NCI-H1436 treated with DMSO at 0.1 percent for 48 hours (cell line): ENCODE results near the gene CNKSR2.

Experiments used
- DNase-seq: peaks from one replicate; lab custom pipeline; 2025; lab: John Stamatoyannopoulos, UW

The CNKSR2 gene

DNA sequence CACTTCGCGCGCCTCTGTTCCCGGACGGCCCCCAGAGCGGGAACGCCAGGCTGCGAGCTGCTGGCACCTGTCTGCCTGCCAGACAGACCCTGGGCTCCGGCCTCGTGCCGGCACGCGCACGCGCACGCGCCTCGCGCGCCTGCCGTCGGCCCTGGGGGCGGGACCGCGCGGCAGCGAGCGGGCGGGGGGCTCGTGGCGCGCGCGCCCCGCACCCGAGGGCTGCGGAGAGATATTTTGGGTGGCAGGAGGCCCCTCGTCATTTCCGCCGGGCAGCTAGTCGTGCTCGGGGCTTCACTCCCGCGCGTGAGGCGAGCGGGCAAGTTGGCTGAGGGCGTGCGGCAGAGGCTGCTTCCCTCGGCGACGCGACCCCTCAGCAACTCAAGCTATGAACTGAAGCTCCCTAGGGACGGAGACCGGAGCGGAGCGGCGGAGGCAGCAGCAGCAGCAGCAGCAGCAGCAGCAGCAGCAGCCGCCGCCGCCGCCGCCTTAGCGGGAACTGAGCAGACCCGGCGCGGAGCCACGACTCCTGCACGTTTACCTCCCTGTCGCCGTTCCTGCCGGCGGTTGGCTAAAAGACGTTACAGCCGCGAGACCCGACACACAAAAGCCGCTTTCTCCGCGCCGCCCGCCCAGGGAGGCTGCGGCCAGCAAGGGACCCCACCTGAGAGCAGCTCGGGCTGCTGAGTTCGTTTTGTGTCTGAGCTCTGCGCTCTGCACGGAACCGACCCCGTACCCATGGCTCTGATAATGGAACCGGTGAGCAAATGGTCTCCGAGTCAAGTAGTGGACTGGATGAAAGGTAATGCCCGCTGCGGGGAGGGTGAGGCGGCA, at the start of gene CNKSR2:
TSS of gene CNKSR2 (plus strand) at position 256 of the 831 bp plus-strand sequence. CDS start at position 736, 480 bp downstream.
- peak; percentile 14 for DNase-seq

DNA sequence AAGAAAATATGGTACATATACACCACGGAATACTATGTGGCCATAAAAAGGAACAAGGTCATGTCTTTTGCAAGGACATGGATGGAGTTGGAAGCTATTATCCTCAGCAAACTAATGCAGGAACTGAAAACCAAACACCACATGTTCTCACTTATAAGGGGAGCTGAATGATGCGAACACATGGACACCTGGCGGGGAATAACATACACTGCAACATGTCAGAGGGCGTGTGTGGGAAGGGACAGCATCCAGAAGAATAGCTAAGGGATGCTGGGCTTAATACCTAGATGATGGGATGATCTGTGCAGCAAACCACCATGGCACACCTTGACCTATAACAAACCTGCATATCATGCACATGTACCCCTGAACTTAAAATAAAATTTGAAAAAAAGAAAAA, 19.5 kb upstream of the CNKSR2 start:
- DNase-seq = no peak

DNA sequence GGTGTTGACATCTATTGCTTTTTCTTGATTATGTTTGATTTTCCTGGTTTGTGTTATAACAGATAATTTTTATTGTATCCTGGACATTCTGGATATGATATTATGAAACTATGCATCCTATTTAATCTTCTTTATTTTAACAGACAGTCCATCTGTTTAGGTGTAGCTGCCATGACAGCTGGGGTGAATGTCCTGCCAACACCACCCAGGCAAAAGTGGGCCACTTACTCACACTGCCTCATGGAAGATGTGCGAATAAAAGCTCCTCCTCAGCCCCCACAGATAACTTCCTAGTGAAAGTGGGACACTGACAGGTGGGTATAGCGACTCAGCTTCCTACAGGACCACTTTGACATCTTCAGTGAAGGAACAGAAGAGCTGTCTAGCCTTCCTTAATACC, 18.4 kb upstream of the CNKSR2 start:
- DNase-seq = no peak

DNA sequence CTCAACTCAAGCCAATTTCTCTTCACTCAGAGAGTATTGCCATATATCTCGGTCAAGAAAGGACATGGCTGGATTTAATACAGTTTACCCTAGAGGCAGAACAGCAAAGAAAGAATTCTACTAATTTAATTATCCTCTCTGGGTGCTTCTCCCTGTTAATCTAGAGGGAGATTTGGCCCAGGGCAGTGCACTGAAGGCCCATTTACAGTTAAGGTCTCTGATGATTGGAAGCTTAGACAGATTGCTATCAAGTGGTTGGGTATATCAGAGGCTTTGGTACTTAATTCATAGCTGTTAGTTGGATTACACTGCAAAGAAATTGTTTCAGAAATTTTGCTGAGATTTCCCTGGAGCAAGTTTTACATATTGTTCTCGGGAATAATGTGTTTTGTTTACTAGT, 4.6 kb upstream of the CNKSR2 start:
- DNase-seq = no peak

DNA sequence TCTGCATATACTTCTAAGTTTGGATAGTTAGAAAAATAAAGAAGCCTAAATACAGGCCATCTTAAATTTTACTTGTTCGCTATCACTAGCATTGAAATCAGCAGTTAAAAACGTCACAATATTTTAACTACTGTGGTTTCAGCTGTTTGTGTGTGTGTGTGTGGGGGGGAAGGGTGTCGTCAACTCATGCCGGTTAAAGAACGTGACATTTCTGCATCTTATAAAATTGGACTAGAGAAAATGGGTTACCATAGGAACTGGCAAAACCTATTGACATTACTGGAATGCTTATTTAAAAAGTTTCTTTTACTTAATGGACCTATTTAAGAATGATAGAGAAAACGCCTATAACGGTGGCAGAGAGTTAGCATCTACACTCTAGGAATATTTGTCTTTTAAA, 1.2 kb upstream of the CNKSR2 start:
- DNase-seq = no peak

DNA sequence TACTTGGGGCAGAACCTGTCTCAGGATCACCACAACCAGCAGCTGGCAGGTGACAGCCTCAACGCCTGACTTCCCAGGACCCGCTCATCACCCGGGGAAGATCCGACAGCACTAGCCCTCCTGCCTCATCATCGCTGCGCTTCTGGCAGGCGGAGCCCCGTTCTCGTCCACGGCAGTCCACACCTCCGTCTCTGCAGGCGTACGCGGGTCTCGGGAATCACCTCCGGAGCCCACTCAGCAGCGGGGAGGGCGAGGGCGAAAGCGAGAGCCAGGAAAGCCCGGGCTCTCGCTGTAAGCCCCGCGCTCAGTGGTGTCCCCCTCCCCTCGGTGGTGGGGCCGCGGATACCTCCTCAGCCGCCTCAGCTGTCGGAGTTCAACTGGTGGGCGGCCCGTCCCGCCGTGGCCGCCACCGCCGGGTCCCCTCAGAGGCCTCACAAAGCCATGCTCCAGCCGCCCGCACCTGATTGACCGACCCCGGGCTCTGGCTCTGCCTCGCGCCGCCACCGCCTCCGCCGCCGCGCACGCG, 518 bp upstream of the CNKSR2 start:
- no peak for DNase-seq

DNA sequence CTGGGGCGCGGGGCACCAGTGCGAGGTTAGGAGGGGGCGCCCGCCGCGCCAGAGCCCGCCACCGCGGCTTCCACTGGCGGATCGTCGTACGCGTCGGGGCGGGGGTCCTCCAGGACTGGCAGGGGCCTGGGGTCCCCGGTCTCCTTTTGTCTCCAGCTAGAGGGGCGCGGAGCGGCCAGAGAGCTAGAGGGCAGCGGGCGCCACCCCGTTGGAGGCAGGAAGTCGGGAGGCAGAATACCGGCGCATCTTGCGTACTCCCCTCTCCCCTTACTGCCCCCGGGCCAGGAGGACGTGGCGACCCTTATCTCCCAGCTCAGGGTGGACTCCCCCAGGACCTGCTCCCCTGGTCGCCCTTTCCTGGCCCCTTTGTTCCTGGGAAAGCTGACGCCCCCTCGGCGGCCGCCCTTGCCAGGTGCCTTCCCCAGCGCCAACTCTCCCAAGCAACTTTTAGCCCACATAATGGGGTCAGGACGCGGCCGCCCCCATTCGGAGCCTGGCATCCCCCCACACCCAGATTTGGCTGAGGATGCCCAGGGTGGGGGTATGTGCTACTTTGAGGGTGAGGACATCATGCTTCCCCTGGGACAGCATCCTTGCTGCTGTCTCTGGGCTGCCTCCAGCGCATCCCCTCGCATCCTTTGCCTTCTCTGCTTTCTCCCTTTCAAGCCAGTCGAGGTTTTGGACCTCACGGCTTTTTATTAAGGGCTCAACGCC, 933 bp downstream of the CNKSR2 start:
- DNase-seq = no peak

DNA sequence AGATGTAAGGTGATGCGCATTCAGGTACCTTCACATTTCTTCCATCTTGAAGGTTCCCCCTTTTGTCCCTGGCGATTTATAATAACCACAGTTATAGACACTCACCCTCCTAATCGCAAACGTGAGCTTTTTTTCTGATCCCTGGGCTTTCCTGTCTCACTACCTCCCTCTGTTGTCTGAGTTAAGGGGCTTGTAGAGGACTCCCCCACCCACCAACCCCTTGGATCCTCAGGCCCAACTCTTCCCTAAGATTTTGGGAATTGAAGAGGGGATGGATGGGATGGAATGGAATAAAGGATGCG, 1.4 kb downstream of the CNKSR2 start:
- DNase-seq = no peak

DNA sequence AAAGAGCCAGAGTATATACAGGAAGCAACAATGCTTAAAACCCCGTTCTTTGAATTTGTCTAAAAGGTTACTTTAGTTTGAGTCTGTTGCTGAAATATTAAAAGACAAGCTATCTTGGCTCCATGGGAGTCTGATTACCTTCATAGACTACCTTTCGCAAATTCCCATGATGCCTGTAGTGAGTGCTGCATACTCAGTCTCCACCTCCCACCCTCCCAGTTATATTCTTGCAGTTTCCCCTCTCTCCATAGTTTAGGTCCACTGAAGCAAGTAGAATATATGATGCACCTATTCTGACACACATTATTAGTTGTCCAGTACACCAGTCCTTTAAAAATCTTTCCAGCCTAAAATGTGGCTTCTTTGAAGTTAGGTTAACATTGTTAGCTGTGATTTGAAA, 2.4 kb downstream of the CNKSR2 start:
- no peak for DNase-seq

DNA sequence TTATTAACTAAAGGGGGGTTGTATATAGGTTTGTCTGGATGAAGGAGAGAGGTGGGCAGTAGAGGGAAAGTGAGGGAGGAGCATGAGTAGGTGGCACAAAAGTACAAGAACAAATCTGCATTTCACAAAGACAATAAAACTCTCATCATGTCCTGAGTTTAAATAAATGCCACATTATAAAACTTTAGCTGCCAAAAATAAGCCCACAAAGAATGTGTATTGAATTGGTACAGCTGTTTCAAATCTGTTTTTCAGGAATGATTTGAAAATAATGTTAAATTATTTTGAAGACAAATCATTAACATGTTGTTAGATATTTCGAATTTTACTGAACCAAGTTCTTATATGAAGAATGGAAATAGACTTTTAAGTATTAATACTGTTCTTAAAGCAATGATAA, 5.8 kb downstream of the CNKSR2 start:
- DNase-seq = no peak

DNA sequence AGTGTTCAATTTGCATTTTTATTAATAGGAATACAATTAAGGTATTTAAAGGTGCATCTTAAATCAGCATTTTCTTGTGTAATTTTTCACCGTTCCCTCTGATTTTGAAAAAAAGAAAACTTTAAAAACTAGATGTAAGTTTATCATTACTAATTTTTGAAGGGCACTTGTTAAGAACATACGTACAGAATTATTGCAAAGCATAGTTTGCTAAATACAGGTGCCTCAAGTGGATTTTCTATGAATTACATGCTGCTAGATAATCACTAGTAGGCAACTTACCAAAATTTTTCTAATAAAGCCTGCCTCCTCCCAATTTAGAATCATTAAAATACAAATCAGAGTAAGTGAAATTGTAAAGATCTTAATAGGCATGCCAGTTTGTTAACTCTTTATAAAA, 8.5 kb downstream of the CNKSR2 start:
- no peak for DNase-seq

DNA sequence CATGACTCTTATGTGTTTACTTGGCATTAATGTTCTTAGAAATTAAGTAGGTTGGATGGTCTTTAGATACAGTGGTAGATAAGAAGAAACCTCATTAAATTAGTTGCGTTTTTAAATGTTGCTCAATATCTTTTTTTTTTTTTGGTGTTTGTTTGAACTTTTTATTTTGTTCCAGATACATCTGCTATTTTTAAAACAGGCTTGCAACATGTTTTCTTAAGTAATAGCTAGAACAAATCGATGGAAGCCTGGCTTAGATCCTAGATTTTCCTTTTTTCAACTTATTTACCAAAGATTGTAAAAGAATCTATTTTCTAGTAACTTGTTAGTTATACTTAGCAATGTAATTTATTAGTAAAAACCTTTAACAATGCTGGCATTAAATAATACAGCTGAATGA, 9.3 kb downstream of the CNKSR2 start:
- DNase-seq = no peak

DNA sequence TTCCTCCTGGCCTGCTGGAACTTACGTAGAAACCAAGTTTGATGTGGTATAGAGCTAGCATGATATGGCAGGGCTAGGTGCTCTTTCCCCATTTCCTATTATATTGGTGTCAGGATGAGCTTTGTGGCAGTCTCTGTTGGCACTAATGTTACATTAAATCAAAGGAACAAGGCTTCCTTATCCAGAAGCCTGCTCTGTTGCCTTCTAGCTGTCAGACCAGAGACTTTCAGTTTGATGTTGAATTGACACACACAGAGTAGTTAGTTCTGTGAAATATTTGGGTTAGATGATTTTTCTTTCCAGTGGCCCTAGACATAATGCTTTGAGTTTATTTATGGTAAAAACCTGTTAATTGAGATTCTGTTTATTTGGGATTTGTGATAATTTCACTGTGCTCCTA, 10.0 kb downstream of the CNKSR2 start:
- no peak for DNase-seq

DNA sequence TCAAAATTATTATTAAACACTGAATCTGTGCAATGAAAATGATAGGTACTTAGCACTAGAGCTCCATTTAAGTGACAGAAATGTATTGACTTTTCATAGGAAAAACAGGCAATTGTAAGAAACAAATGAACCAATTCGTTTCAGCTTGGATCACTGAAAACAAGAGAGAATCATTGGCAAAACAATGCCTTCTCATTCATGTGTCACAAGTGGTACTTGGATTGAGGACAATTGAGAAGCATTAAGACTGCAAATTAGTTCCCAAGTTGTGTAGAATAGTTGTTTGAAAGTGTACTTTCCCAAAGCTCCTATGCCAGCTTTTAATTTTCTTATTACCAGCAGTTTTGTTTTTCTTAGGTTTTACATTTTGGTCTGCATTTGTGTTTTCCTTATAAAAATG, 20.6 kb downstream of the CNKSR2 start:
- no peak for DNase-seq

DNA sequence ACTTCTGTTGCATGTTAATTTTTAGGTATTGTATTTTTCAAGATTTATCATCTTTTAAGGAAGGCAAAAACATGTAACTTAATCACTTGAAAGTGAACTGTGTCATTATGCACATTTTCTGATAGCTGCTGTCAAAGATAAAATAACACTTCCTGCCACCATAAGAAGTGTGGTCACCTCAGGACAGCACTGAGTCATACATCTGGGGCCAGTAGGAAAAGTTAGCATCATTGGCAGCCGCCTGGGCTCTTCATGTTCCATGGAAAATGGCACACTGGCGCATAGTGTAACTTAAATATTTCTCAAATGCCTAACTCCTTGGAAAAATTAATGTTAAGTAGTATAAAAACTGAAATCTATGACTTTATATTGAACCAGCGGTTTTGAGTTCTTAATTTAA, 24.2 kb downstream of the CNKSR2 start:
- no peak for DNase-seq

DNA sequence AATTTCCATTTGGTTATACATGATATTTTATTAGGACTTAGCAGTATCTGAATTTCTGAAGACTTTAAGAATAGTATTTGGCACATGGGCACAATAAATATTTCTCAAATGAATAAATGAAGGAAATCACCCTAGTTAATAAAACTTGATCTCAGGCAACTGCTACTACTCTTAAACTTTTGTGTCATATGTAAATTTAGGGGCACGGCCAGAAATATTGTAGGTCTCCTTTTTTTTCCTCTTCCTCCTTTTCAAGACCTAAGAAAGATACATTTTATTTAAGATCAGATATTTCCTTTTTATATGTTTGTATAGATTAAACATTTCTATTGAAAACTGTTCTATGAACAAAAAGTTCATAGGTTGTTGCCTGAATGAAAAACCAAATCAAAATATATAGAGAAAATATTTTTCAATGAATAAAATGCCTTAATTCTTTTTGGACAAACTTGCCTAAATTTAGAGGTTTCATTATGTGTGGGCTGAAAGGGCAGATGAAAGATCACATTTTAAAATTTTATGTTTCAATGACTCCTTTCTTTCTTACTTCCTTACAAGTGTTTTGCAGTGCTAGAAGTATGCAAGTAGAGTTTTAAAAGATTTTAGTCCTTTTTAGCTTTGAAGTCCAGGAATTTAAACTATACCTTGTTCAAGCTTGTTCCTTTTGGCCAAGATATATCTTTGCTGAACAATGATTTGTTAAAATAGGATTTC, 26.3 kb downstream of the CNKSR2 start:
- DNase-seq = no peak

DNA sequence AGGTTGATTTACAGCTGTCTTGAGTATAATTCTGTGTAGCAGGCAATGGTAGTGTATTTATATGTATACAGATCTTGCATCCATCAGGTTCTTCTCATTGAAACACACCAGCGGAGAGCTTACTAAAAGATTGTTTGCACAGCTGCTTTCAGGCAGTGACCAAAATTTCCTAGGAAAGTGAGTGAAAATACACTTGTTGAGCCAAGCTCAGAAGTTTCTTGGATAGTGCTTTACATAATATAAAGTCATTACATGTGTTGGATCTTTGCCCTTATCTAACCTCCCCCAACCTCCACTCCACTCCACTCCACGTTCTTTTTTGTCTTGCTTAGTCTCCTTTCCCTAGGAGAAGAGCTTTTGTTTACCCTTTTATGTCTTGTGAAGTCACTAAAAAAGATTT, 34.1 kb downstream of the CNKSR2 start:
- DNase-seq = no peak

DNA sequence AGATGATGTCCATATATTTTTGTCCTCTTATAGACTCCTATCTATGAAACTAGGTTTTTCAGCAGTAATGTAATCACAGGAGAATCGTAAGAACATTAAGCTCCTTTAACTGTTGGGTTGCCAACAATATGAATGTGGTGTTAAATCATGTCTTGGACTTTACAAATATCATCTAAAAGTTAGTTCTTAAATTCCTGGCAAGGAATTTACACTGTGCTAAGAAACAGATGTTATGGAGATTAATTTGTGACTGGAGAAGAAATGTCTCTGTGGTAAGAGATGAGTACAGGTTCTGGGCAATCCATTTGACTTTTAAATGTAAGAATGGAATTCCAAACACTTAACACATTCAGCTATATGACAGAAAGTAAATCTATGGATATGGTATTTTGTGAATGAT, 34.6 kb downstream of the CNKSR2 start:
- DNase-seq = no peak

DNA sequence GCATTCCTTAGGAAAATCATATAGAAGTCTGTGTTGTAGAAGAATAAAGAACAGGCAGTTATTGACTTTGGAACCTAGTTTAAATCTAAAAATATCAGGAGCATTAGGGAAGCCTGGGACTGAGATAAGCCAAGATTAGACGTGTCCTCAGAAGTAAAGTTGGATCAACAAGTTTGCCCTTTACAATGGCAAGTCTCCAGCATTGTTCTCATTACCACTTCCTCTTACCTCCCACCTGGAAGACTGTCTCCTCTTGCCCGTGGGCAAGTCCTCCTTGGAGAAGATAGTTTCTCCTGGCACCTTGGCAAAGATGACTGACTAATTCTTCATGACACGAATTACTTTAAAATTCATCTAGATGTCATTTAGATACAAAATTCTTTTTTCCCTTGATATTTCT, 37.8 kb downstream of the CNKSR2 start:
- no peak for DNase-seq

DNA sequence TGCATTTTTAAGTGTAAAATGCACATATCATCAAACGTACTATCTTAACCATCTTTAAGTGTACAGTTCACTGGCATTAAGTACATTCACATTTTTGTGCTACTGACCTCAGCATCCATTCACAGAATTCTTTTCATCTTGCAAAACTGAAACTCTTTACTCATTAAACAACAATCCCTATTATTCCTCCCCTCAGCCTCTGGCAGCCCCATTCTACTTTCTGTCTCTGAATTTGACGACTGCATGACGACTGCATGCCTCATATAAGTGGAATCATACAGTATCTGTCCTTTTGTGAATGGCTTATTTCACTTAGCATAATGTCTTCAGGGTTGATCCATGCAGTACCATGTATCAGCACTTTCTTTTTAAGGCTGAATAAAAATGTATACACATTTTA, 38.7 kb downstream of the CNKSR2 start:
- no peak for DNase-seq

DNA sequence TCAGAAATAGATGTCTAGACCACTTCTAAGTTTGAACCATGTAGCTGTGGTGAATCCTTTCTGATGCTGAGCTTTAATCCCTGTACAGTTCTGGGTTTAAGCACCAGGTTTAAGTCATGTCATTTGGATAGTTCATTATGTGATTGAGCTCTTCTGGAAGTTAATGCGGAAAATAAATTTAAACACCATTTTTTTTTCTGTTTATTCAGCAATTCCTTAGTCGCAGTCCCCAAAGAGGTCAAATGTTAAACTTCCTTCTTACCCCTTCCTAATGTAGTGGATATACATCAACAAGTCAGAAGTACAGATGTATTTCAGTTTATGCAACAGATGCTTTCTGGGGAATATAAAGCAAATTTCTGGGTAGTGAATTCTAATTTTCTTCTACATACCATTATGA, 52.9 kb downstream of the CNKSR2 start:
- no peak for DNase-seq

DNA sequence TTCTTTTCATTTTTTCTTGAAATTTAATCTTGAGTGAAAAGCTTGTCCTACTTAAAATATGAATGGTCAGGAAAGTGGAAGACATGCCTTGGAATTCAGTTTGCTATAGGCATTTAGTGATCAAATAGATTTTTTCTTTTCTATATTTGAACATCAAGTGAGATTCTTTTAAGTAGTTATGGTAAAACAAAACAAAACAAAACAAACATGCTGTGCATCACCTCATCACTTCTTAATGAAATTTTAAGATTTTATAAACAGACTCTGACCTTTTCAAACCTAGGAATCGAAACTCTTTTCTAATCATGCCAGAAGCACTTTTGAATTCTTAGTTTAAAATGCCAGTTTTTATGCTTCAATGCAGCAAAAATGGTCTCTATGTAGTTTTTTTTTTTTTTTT, 62.8 kb downstream of the CNKSR2 start:
- no peak for DNase-seq

DNA sequence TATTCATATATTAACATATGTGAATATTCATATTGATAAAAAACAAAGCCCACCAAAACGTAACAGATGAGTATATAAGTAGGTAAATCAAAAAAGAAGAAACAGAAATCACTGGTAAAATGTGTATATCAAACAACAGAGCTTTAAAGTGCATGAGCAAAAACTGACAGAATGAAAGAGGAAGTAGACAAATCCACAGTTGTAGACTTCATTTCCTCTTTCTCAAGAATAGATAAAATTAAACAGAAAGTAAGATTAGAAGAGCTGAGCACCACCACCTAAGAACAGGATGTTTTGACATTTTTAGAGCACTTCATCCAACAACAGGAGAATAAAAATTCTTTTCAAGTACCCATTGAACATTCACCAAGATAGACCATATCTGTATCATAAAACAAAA, 64.6 kb downstream of the CNKSR2 start:
- DNase-seq = no peak
